T-helper 1 cell treated with Interleukin-12 subunit alpha and Interleukin-12 subunit beta and Interleukin-4 antibody, amounts not matched to agents 30 μg/mL and 1 μg/mL, for 36 hours (primary cell): Measurements from ENCODE around the gene DLX1.
"Not testable (repeated sequence)": the region's sequence is repeated elsewhere in the genome, so short reads cannot be mapped to it uniquely, and the experiment has no call there.

Source experiments
- H3K27ac Mint-ChIP-seq: one replicate; pipeline ENCODE4 v1.8.0; 2021; ENCODE audit warnings: mild to moderate bottlenecking, mixed read lengths
- H3K27me3 Mint-ChIP-seq: one replicate; pipeline ENCODE4 v1.8.0; 2021; ENCODE audit warnings: low read depth, mixed read lengths
- H3K36me3 Mint-ChIP-seq: one replicate; pipeline ENCODE4 v1.8.0; 2021; ENCODE audit warnings: low read depth, mixed read lengths
- H3K4me1 Mint-ChIP-seq: one replicate; pipeline ENCODE4 v1.8.0; 2021; ENCODE audit warnings: low read depth, mixed read lengths
- H3K4me3 Mint-ChIP-seq: one replicate; pipeline ENCODE4 v1.8.0; 2021; ENCODE audit warnings: mild to moderate bottlenecking, moderate library complexity, mixed read lengths
- H3K9me3 Mint-ChIP-seq: one replicate; pipeline ENCODE4 v1.8.0; 2021; ENCODE audit warnings: mixed read lengths

The DLX1 gene

GRCh38 chr2:172128484-172128883 lies 43.2 kb downstream of the DLX1 start:
- peaks cover 1% of the 10 kb centered on the region for H3K4me1 Mint-ChIP-seq
- no peaks in the 10 kb centered on the region for H3K36me3 Mint-ChIP-seq
- H3K4me3 Mint-ChIP-seq = no peak overlapping the region
- peaks cover 14% of the 10 kb centered on the region for H3K27me3 Mint-ChIP-seq
- no peak overlapping the region for H3K27ac Mint-ChIP-seq
- H3K9me3 Mint-ChIP-seq = no peaks in the 10 kb centered on the region

DNA sequence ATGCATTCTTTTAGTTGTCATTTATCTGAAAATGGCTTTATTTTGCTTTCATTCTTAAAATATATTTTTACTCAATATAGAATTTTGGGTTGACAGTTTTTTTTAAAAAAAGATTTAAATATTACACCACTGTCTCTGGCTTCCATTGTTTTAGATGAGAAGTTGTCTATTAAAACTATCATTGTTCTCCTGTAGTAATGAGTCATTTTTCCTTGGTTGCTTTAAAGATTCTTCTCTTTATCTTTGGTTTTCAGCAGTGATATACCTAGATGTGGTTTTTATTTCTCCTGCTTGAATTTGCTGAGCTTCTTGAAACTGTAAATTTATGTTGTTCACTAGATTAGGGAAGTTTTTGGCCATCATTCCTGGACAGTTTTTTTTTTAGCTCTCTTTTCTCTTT lies 44.1 kb downstream of the DLX1 start:
- H3K27ac Mint-ChIP-seq = no peak overlapping the region
- H3K4me3 Mint-ChIP-seq = no peak overlapping the region
- H3K9me3 Mint-ChIP-seq = no peaks in the 10 kb centered on the region
- no peaks in the 10 kb centered on the region for H3K36me3 Mint-ChIP-seq
- H3K27me3 Mint-ChIP-seq = peaks cover 14% of the 10 kb centered on the region
- H3K4me1 Mint-ChIP-seq = peaks cover 1% of the 10 kb centered on the region

GRCh38 chr2:172131713-172132555 lies 46.6 kb downstream of the DLX1 start:
- H3K4me3 Mint-ChIP-seq = no peak overlapping the region
- peaks cover 1% of the 10 kb centered on the region for H3K4me1 Mint-ChIP-seq
- peaks cover 29% of the 10 kb centered on the region for H3K27me3 Mint-ChIP-seq
- no peaks in the 10 kb centered on the region for H3K36me3 Mint-ChIP-seq
- H3K9me3 Mint-ChIP-seq = no peaks in the 10 kb centered on the region
- H3K27ac Mint-ChIP-seq = no peak overlapping the region

- no peak overlapping the region for H3K4me3 Mint-ChIP-seq
- H3K36me3 Mint-ChIP-seq = no peaks in the 10 kb centered on the region
- no peaks in the 10 kb centered on the region for H3K4me1 Mint-ChIP-seq
- peaks cover 3% of the 10 kb centered on the region for H3K9me3 Mint-ChIP-seq
- peaks cover 32% of the 10 kb centered on the region for H3K27me3 Mint-ChIP-seq
- no peak overlapping the region for H3K27ac Mint-ChIP-seq
Measured at GRCh38 chr2:172134270-172134669, 49.0 kb downstream of the DLX1 start.

DNA sequence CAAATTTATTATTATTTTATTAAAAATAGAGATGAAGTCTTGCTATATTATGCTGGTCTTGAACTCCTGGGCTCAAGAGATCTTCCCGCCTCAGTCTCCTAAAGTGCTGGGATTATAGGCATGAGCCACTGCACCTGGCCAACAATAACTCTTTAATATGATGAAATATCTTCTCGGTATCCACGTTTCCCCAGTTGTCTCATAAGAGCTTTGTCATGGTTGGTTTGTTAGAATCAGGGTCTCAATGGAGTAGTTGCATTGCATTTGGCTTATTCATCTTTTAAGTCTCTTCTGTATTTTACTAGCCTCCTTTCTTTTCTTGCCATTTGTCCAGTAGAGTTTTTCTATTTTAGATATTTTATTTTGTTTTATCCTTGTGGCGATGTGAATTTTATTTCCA lies 50.1 kb downstream of the DLX1 start:
- Mint-ChIP-seq H3K27ac (no peak overlapping the region), H3K9me3 (peaks cover 3% of the 10 kb centered on the region), H3K36me3 (no peaks in the 10 kb centered on the region), H3K4me3 (no peak overlapping the region), H3K4me1 (no peaks in the 10 kb centered on the region), H3K27me3 (peaks cover 30% of the 10 kb centered on the region)

DNA sequence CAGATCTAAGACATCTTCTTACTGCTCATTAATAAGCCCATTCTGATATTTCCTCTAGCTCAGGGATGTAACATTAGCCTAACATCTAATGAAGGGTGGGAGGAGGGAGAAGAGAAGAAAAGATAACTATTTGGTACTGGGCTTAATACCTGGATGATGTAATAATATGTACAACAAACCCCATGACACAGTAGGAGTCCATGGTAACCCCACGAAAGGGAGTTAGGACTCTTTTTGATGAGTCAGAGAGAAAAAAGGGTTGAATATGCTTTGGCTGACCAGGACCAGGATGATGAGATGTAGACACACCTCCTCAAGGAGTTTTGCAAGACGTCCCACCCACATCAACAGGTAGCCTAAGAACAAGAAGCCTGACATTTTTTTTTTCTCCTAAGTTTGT lies 51.8 kb downstream of the DLX1 start:
- H3K4me3 Mint-ChIP-seq = no peak overlapping the region
- H3K4me1 Mint-ChIP-seq = no peaks in the 10 kb centered on the region
- H3K27me3 Mint-ChIP-seq = peaks cover 33% of the 10 kb centered on the region
- H3K27ac Mint-ChIP-seq = no peak overlapping the region
- peaks cover 3% of the 10 kb centered on the region for H3K9me3 Mint-ChIP-seq
- H3K36me3 Mint-ChIP-seq = no peaks in the 10 kb centered on the region

GRCh38 chr2:172137943-172138342 lies 52.6 kb downstream of the DLX1 start:
- Mint-ChIP-seq H3K27me3 (peaks cover 28% of the 10 kb centered on the region), H3K27ac (no peak overlapping the region), H3K4me3 (no peak overlapping the region), H3K9me3 (peaks cover 3% of the 10 kb centered on the region), H3K36me3 (no peaks in the 10 kb centered on the region), H3K4me1 (no peaks in the 10 kb centered on the region)

GRCh38 chr2:172138727-172139126 lies 53.4 kb downstream of the DLX1 start:
- H3K9me3 Mint-ChIP-seq, H3K4me3 Mint-ChIP-seq, H3K4me1 Mint-ChIP-seq, H3K27ac Mint-ChIP-seq, H3K36me3 Mint-ChIP-seq: not testable (repeated sequence)
- peaks cover 27% of the 10 kb centered on the region for H3K27me3 Mint-ChIP-seq
